ENCODE results near the gene KIF21B. TPM values are rescaled to one million over a fixed set of nuclear protein-coding genes. Genes with fewer than 3 reads are reported as not detected.

Gene KIF21B
- total RNA-seq, 1 experiment from 2014 or later, result 0.60 TPM

- H3K36me3 ChIP-seq (ENCODE audit: insufficient read depth, low read length, poor library complexity, severe bottlenecking), result no peaks in the 10 kb centered on the region
- H3K4me1 ChIP-seq (ENCODE audit: insufficient read depth, low read length, poor library complexity, severe bottlenecking), result peaks cover 23% of the 10 kb centered on the region
- intact Hi-C loops (cut with micrococcal nuclease; ENCODE audit: unreplicated experiment), result no loop called here
- no peak overlapping the region for H3K4me3 ChIP-seq (ENCODE audit: low read depth, low read length, poor library complexity, severe bottlenecking)
- CTCF ChIA-PET, result interaction anchor here (0.6 to 1.2 kb wide), 4 partner anchors 12 to 656 kb away, joined by 3 to 7 read pairs (median 4); no protein-coding TSS in a partner anchor
- DNase-seq (ENCODE audit: low spot score), result peak; percentile 38
- H3K27me3 ChIP-seq (replicated peaks; ENCODE audit: insufficient read depth, low read depth, low read length, poor library complexity), result peaks cover 10% of the 10 kb centered on the region
- H3K27ac ChIP-seq (ENCODE audit: low read depth, low read length, poor library complexity, severe bottlenecking), result no peak overlapping the region
- no peaks in the 10 kb centered on the region for H3K9me3 ChIP-seq (ENCODE audit: low read depth, low read length, poor library complexity, severe bottlenecking)
- POLR2A ChIA-PET (ENCODE audit: low non-redundant PET), result interaction anchor here (0.7 kb wide), 1 partner anchor 9 kb away, joined by 14 read pairs; no protein-coding TSS in a partner anchor
- BruUV-seq (replicated peaks), result no TSS peak
- TF ChIP-seq EZH2 (IDR thresholded peaks at IDR 0.05; ENCODE audit: borderline replicate concordance, low read depth, low read length, poor library complexity, severe bottlenecking), result no peak
- TF ChIP-seq, protein P1, sequence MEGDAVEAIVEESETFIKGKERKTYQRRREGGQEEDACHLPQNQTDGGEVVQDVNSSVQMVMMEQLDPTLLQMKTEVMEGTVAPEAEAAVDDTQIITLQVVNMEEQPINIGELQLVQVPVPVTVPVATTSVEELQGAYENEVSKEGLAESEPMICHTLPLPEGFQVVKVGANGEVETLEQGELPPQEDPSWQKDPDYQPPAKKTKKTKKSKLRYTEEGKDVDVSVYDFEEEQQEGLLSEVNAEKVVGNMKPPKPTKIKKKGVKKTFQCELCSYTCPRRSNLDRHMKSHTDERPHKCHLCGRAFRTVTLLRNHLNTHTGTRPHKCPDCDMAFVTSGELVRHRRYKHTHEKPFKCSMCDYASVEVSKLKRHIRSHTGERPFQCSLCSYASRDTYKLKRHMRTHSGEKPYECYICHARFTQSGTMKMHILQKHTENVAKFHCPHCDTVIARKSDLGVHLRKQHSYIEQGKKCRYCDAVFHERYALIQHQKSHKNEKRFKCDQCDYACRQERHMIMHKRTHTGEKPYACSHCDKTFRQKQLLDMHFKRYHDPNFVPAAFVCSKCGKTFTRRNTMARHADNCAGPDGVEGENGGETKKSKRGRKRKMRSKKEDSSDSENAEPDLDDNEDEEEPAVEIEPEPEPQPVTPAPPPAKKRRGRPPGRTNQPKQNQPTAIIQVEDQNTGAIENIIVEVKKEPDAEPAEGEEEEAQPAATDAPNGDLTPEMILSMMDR (conservative IDR thresholded peaks at IDR 0.05; ENCODE audit: low read depth, low read length), result peak; percentile 49
Observed at GRCh38 chr1:201020721-201021629, 2.5 kb downstream of the KIF21B start.

GRCh38 chr1:201020040-201020591, 3.4 kb downstream of the KIF21B start:
- Histone ChIP-seq H3K27ac (ENCODE audit: low read depth, low read length, poor library complexity, severe bottlenecking) (no peak overlapping the region), H3K4me3 (ENCODE audit: low read depth, low read length, poor library complexity, severe bottlenecking) (no peak overlapping the region), H3K4me1 (ENCODE audit: insufficient read depth, low read length, poor library complexity, severe bottlenecking) (peaks cover 31% of the 10 kb centered on the region), H3K27me3 (replicated peaks; ENCODE audit: insufficient read depth, low read depth, low read length, poor library complexity) (peaks cover 10% of the 10 kb centered on the region), H3K36me3 (ENCODE audit: insufficient read depth, low read length, poor library complexity, severe bottlenecking) (no peaks in the 10 kb centered on the region), H3K9me3 (ENCODE audit: low read depth, low read length, poor library complexity, severe bottlenecking) (no peaks in the 10 kb centered on the region)
- intact Hi-C loops (cut with micrococcal nuclease; ENCODE audit: unreplicated experiment), result no loop called here
- ChIA-PET CTCF (interaction anchor here (1.2 kb wide), 1 partner anchor 461 kb away, joined by 3 read pairs; no protein-coding TSS in a partner anchor), POLR2A (ENCODE audit: low non-redundant PET) (no interaction called here)
- DNase-seq (ENCODE audit: low spot score), result no peak
- TF ChIP-seq EZH2 (IDR thresholded peaks at IDR 0.05; ENCODE audit: borderline replicate concordance, low read depth, low read length, poor library complexity, severe bottlenecking), result no peak
- TF ChIP-seq, protein P1 (conservative IDR thresholded peaks at IDR 0.05; ENCODE audit: low read depth, low read length), result no peak
- no TSS peak for BruUV-seq (replicated peaks)

DNA sequence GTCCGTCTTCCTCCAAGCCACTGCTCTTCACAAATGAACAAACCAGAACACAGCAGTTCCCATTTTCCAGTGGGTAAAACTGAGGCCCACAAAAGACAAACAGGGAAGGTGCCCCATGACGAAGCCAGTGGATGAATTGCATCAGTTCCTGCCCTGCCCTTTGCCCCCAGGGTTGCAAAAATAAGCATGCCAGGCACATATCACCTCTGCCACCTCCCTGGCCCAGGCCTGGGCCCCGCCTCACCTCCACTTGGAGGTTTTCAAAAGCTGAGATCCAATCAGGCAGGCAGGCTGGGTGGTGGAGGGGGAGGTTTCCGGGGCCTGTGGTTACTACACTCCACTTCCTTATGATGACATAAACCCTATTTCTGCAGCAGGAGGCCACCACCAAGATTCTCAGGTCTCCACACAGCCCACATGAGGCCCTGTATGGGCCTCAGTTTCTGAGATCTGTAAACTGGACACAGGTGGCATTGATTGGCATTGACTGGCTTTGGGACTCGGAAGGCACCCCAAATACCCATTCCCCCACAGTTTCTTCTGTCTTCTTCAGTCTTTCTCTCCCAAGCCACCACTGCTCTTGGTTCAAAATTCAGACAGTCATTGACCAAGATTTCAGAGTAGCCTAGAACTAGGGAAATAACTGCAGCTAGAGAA, 4.1 kb downstream of the KIF21B start:
- Histone ChIP-seq H3K4me1 (ENCODE audit: insufficient read depth, low read length, poor library complexity, severe bottlenecking) (peaks cover 32% of the 10 kb centered on the region), H3K27me3 (replicated peaks; ENCODE audit: insufficient read depth, low read depth, low read length, poor library complexity) (peaks cover 10% of the 10 kb centered on the region), H3K36me3 (ENCODE audit: insufficient read depth, low read length, poor library complexity, severe bottlenecking) (no peaks in the 10 kb centered on the region), H3K4me3 (ENCODE audit: low read depth, low read length, poor library complexity, severe bottlenecking) (no peak overlapping the region), H3K27ac (ENCODE audit: low read depth, low read length, poor library complexity, severe bottlenecking) (no peak overlapping the region), H3K9me3 (ENCODE audit: low read depth, low read length, poor library complexity, severe bottlenecking) (no peaks in the 10 kb centered on the region)
- intact Hi-C loops (cut with micrococcal nuclease; ENCODE audit: unreplicated experiment), result no loop called here
- CTCF ChIA-PET, result interaction anchor here (1.2 kb wide), 1 partner anchor 40 kb away, joined by 3 read pairs; no protein-coding TSS in a partner anchor
- peak; percentile 40 for DNase-seq (ENCODE audit: low spot score)
- TF ChIP-seq, protein P1 (conservative IDR thresholded peaks at IDR 0.05; ENCODE audit: low read depth, low read length), result no peak
- TF ChIP-seq EZH2 (IDR thresholded peaks at IDR 0.05; ENCODE audit: borderline replicate concordance, low read depth, low read length, poor library complexity, severe bottlenecking), result no peak
- no TSS peak for BruUV-seq (replicated peaks)
- POLR2A ChIA-PET (ENCODE audit: low non-redundant PET), result no interaction called here

Data from A673 (cell line).